ENCODE data around the gene THSD1.
A peak's percentile ranks its signal among the peaks of the same experiment; 100 is the strongest.
"Not testable (repeated sequence)": the region's sequence is repeated elsewhere in the genome, so short reads cannot be mapped to it uniquely, and the experiment has no call there.

THSD1 gene

GRCh38 chr13:52405767-52406494 lies at the start of gene THSD1:
TSS of gene THSD1 (minus strand) at chr13:52406172. CDS start at chr13:52402600, 3,572 bp downstream.
- peak; percentile 28 for DNase-seq

GRCh38 chr13:52455677-52456041 lies 49.7 kb upstream of the THSD1 start:
- DNase-seq = peak; percentile 87

DNA sequence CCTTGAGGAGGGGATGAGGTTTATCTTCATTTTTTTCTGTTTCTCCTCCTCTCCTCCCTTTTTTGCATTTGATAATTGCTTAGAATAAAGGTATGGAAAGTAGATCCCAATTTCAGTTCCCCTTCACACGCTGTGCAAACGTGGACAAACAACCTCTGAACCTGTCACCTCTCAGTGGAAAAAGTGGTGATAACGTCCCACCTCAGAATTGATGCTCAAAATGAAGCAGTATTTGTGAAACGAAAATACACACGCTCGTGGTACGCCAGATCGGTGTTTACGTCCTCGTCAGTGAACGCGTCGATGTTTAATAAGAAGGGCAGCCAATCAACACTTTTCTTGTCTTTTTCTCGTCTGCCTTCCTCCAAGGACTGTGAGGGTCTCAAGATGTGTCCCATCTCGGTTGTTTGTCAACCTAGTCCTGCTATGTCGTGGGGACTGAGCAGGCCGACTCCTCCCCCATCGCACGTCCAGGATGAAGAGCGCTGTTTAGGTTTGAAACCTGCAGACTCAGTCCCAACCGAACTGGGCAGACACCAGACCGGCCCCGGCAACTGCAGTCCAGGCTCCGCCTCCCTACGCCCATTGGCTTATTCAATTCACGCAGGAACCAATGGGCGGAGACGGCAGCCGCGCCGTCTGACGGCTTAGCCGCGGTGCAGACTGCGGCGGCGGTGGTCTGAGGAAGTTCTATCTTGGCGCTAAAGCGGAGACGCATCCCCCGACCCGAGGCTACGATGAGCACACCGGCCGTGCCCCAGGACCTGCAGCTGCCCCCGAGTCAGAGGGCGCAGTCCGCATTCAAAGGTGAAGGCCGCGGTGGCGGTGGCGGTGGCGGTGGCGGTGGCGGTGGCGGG lies 49.1 kb upstream of the THSD1 start, which contains the start of gene CKAP2:
TSS of gene CKAP2 (plus strand) at position 659 of the 857 bp plus-strand sequence. CDS start at position 738, 79 bp downstream.
- DNase-seq = peak; percentile 98

DNA sequence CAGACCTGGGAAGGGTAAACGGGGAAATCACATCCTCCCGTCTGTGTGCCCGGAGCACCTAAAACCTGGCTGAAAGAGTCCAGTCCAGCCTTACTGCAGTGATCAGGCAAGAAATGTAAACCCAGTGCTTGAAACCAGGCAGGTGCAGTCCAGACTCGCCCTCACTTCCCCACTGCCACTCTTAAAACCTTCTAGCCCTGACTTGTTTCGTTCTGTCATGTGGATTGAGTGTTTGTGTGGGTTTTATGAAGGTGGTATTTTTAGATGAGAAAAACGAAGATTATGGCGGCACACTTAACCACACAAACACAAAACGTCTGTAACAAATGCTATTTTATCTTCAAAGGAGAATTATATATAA lies 48.5 kb upstream of the THSD1 start:
- peak; percentile 66 for DNase-seq

DNA sequence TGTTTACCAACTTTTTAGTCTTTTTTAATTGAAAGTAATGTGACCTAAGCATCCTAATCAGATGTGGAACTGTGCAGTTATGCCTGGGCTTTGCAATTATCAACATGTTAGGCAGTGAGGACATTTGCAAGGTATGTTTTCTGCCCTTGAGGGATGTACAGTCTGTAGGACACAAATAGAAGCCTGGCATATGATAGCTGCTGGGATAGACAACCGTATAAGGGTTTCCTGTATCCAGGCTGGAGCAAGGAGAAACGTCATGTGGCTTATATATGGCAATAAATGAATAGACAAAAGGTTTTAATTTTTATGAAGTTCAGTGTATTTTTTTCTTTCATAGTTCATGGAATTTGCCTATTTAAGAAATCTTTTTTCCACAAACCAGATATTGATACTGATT lies 46.5 kb upstream of the THSD1 start:
- no peak for DNase-seq

DNA sequence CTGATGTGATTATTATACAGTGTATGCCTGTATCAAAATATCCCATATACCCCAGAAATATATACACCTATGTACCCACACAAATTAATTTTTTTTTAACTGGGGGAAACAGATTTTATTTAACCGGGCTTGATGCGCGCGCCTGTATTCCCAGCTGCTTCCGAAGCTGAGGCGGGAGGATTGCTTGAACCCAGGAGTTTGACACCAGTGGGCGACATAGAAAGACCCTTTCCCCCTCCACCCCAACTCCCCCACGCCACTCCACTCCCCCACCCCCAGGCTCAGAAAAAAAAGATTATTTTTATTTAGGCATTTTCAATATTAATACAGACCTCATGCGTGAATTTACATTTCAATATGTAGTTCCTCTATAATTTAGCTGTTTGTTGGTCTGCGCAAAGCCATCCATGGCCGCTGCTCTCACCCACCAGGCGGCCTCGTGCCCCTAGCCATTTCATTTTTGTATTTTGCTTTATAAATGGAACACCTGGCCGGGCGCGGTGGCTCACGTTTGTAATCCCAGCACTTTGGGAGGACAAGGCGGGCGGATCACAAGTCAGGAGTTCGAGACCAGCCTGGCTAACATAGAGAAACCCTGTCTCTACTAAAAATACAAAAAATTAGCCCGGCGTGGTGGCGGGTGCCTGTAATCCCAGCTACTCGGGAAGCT lies 45.3 kb upstream of the THSD1 start:
- DNase-seq = no peak

DNA sequence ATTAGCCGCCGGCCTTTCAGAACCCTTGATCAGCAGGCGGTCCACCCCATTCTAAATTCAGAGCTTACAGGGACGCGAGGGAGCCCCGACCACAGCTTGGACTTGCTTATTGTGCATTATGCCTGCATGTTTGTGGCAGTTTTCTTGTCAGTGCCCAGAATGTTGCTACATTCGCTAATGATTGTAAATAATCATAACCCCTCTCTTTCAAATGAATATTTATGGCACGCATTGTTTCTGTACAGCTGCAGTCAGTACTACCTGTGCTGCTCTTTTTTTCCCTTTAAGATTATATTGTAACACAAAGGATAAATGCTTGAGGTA lies 44.8 kb upstream of the THSD1 start:
- DNase-seq = no peak

- peak; percentile 95 for DNase-seq
Observed at GRCh38 chr13:52450012-52450792, 44.2 kb upstream of the THSD1 start, which contains the start of gene VPS36. TSS of gene VPS36 (minus strand) at chr13:52450634. CDS start at chr13:52450594, 40 bp downstream.

GRCh38 chr13:52449331-52450011 lies 43.5 kb upstream of the THSD1 start:
- peak; percentile 63 for DNase-seq

DNA sequence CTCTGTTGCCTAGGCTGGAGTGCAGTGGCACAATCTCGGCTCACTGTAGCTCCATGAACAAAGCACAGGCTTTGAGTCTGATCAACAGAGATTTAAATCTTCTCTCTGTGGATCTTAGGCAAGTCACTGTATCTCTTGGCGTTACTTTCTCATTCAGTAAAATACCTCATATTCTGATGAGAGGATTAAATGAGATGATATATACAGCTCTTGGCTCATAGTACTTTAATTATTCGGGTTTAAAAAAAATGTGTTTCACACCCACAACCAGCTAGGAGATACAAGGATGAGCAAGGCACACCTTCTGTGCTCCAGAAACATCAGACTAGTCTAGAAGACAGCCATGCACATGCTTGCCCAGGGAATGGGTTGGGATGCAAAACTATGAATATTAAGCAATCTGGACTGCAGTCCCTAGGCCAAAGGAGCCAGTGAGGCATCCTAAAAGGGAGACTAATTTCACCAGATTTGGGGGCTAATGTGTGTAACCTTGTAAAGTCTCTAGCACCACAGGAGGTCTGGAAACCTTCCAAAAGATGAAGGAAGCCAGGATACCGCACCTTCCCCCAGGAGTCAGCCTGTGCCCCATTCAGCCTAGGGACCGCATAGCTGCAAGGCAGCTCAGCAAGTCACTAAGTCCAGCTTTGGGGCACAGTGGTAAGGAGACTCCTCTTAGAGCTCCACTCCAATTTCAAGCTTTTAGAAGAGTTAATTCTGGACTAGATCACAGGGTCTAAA lies 42.0 kb upstream of the THSD1 start:
- no peak for DNase-seq

DNA sequence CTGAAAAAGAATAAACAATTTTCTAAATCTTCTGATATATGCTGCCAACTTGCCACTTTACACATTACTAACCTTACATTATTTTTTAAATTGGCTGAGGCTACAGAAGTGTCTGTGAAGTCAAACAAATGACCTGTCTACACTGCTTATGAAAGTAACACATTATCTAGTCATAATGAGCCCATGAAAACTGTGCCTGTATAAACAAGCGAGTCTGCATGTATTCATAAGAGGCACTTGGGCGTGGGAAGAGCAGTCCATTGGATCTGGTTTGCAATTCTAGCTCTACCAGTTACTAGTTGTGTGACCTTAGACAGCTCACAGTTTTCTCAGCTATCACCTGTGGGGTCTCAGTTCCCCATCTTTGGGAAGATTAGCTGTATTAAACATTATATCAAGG lies 41.4 kb upstream of the THSD1 start:
- peak; percentile 43 for DNase-seq

- no peak for DNase-seq
Observed at GRCh38 chr13:52446265-52446664, 40.3 kb upstream of the THSD1 start.

DNA sequence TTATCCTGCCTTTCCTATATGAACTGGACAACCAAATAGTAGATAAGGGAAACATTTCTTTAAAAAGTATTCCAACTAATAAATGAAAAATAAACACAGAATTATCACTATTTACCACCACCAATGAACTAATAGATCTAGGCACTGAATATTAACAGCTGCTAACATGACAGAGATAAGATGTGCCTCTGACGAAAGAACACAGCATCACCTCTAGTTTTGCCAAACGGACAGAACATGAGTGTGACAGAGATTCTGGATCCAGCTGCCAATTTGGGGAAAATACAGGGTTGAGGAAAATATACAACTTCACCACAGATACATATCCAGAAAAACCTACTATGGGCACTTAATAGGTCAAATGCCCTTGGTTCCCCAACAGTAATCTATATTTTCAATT lies 26.5 kb upstream of the THSD1 start:
- no peak for DNase-seq

DNA sequence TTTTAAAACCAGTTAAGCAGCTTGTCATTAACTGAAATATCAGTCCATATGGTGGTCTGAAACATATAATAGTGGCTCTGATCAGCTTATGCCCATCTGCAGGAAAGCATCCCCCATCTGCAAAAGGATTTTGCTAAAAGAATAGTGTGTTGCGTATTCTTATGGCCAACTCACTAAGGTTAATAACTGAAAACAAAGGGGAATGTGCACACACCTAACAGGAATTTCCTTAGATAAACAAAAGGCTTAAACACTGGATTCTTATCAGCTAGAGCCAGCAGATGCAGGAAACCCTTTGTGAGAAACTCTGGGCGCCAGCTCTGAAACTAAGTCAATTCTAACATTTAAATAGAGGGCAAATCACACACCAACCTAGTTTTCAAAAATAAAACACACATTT lies 22.3 kb upstream of the THSD1 start:
- DNase-seq = peak; percentile 99

- DNase-seq = no peak
Observed at GRCh38 chr13:52421216-52421615, 15.2 kb upstream of the THSD1 start.

DNA sequence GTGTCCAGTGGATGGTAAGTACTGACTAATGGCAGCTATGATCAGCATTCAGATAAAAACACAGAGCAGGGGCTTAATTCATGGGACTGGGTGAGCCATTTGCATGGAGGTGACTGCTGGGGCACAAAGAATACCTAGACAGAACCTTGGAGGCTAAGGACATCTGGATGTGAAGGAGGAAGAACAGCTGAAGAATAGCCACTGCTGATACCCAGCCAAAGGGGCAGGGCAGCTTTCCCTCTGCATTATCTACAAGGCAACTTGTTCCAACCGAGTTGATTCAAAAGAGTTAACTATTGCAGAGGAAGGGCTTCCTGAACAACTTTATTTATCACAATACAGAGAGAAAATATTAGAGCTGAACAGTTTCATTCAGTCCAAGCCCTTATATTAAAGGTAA lies 13.1 kb upstream of the THSD1 start:
- no peak for DNase-seq

DNA sequence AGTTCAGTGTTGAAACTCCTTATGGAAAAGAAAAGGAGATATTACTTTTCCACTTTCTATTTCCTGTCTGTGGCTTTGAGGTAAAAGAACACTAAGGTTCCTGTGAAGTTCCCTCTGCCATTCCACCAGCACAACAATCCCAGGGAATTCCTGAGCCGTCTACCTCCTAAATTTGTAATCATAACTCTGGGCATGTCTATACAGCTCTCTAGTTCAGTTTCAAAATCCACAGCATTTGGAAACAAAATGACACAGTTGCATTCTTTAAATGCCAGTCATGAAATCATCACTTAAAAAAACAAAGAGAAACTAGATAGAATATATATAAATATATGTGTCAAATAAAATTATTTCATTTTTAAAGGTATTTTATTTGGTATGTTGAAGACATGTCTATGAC lies 9.0 kb upstream of the THSD1 start:
- DNase-seq = no peak

DNA sequence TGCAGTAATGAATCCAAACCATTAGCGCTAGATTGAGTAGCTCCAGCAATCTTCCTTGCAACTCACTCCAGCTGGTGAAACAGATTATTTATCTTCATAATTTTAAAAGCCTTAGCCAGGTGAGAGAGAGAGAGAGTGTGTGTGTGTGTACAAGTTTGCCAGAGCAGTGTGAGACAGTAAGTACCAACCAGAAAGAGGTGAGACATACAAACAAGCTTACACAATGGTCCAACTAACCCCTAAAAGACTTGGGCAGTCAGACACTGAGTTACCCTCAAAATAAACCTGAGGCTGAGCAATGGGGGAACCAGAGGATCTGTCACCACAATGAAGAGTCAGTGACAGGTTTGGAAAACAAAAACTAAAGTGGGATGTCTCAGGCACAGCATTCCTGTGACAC lies 8.1 kb upstream of the THSD1 start:
- no peak for DNase-seq

- no peak for DNase-seq
Observed at GRCh38 chr13:52412128-52412527, 6.2 kb upstream of the THSD1 start.

DNA sequence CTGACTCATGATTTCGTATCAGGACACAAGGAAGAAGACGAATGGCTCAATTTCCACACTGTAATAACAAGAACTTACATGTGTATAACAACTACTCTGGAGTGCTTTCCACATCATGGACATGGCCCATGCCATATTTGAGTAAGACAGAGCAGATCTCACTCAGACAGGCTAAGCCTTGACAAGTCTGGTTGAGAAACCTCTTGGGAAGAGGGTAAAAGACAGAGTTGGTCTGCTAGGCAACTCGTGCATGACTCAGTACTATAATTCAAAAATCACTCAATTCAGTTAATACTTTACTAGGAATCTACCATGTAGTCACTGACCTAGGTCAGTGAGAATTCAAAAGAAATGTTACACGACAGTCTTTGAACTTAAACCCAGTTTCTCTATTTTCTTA lies 5.7 kb upstream of the THSD1 start:
- DNase-seq = no peak

DNA sequence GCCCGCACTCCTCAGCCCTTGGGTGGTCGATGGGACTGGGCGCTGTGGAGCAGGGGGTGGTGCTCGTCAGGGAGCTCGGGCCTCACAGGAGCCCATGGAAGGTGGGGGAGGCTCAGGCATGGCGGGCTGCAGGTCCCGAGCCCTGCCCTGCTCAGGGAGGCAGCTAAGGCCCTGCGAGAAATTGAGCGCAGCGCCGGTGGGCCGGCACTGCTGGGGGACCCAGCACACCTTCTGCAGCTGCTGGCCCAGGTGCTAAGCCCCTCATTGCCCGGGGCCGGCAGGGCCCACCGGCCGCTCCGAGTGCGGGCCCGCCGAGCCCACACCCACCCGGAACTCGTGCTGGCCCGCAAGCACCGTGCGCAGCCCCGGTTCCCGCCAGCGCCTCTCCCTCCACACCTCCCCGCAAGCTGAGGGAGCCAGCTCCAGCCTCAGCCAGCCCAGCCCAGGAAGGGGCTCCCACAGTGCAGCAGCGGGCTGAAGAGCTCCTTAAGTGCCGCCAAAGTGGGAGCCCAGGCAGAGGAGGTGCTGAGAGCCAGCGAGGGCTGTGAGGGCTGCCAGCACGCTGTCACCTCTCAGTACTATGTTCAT lies 2.2 kb upstream of the THSD1 start:
- DNase-seq = not testable (repeated sequence)
